K562 (cell line): ENCODE measurements around the gene CKM. TPM values are rescaled to one million over a fixed set of nuclear protein-coding genes. Genes with fewer than 3 reads are reported as not detected.
A peak's percentile ranks its signal among the peaks of the same experiment; 100 is the strongest.

Source experiments
- ATAC-seq: fragments of 200-7000 bp; cut with Tn5 transposase; 3 replicates; pipeline ENCODE4 v1.9.1; 2020; ENCODE audit warnings: moderate library complexity
- BruUV-seq: library from RNA; stranded (reverse); fragments of 400-500 nt; replicated peaks from 2 replicates; lab custom pipeline; 2021; lab: Mats Ljungman, UMichigan
- CTCF ChIA-PET: fragments of 300-600 bp; formaldehyde crosslinking; extraction: SDS; loops from one replicate; lab custom pipeline; 2021; ENCODE audit warnings: low intra/inter-chr PET ratio; lab: Yijun Ruan, JAX
- POLR2A ChIA-PET: fragments of 300-600, 350-650 bp; sonication (Branson Sonifier 250); formaldehyde crosslinking; extraction: SDS; loops from one replicate; lab custom pipeline; 2021; ENCODE audit warnings: antibody characterized with exemption, inconsistent platforms; lab: Yijun Ruan, JAX
- DNase-seq, 4 experiments: peaks; one replicate each; pipeline versions ENCODE4 v3.0.0 to v3.0.0-alpha.2; 2011 to 2018; ENCODE audit warnings: low spot score in 3 of 4, mixed read lengths in 3 of 4; ENCODE audit errors: extremely low read depth in 1 of 4
- FAIRE-seq: peaks from 2 replicates; lab custom pipeline; 2011; peaks lifted over from hg19 to GRCh38; lab: Jason Lieb, UNC
- H2AFZ ChIP-seq: 2 replicates; pipeline ENCODE4 v1.6.0; 2011; ENCODE audit warnings: low read depth, low read length, control low read depth, inconsistent platforms
- H3K27ac ChIP-seq: fragments of 200-600 bp; 3 replicates; pipeline ENCODE4 v1.8.0; 2011; ENCODE audit warnings: low read depth, mild to moderate bottlenecking, control low read depth, inconsistent platforms, low read length, moderate library complexity, mixed read lengths; ENCODE audit errors: extremely low read depth
- H3K27me3 ChIP-seq, 2 experiments: fragments of 300-600 bp in 1 of 2; 2 replicates in 1 of 2; 3 replicates in 1 of 2; pipeline versions ENCODE4 v1.6.0 to v1.8.0; 2011; ENCODE audit warnings: inconsistent platforms in 2 of 2, low read length in 2 of 2, mild to moderate bottlenecking in 1 of 2, mixed read lengths in 1 of 2, moderate library complexity in 1 of 2; ENCODE audit not compliant: control insufficient read depth in 2 of 2, insufficient read depth in 2 of 2
- H3K36me3 ChIP-seq: fragments of 300-600 bp; 3 replicates; pipeline ENCODE4 v1.8.0; 2011; ENCODE audit warnings: mild to moderate bottlenecking, low read length, inconsistent platforms; ENCODE audit not compliant: control insufficient read depth, insufficient read depth
- H3K4me1 ChIP-seq, 2 experiments: fragments of 200-600 bp in 1 of 2; replicated peaks in 1 of 2; 2 replicates in 1 of 2; 3 replicates in 1 of 2; pipeline versions ENCODE4 v1.5.1 to v1.8.0; 2011; ENCODE audit warnings: inconsistent platforms in 2 of 2, low read length in 2 of 2, mild to moderate bottlenecking in 1 of 2, mixed read lengths in 1 of 2, moderate library complexity in 1 of 2; ENCODE audit not compliant: control insufficient read depth in 2 of 2, insufficient read depth in 2 of 2
- H3K4me2 ChIP-seq: 2 replicates; pipeline ENCODE4 v1.6.1; 2011; ENCODE audit warnings: low read length, control low read depth, inconsistent platforms, mixed read lengths; ENCODE audit not compliant: insufficient read depth
- H3K4me3 ChIP-seq: fragments of 200-600 bp; sonication (generic), shearing (Covaris generic); 2 replicates; pipeline ENCODE4 v1.5.1; 2016; ENCODE audit warnings: control low read depth, inconsistent platforms
- H3K79me2 ChIP-seq: fragments of 200-600 bp; 3 replicates; pipeline ENCODE4 v1.8.0; 2011; ENCODE audit warnings: low read length, inconsistent platforms; ENCODE audit not compliant: control insufficient read depth, insufficient read depth
- H3K9ac ChIP-seq, 2 experiments: 2 replicates each; pipeline versions ENCODE4 v1.6.0 to v1.6.1; 2011; ENCODE audit warnings: low read depth in 2 of 2, low read length in 2 of 2, control low read depth in 1 of 2, inconsistent platforms in 1 of 2, mild to moderate bottlenecking in 1 of 2, mixed read lengths in 1 of 2; ENCODE audit not compliant: insufficient read depth in 1 of 2
- H3K9me1 ChIP-seq: one replicate; pipeline ENCODE4 v1.6.0; 2011; ENCODE audit warnings: inconsistent platforms, mild to moderate bottlenecking, low read length, moderate library complexity; ENCODE audit not compliant: control insufficient read depth, insufficient read depth
- H3K9me3 ChIP-seq: replicated peaks from 2 replicates; pipeline ENCODE4 v1.5.1; 2011; ENCODE audit warnings: low read depth, low read length, inconsistent platforms; ENCODE audit not compliant: control insufficient read depth, insufficient read depth
- H4K20me1 ChIP-seq: replicated peaks from 2 replicates; pipeline ENCODE4 v1.6.1; 2011; ENCODE audit warnings: low read length, inconsistent platforms, mixed read lengths; ENCODE audit not compliant: control insufficient read depth, insufficient read depth
- FOSL1 ChIP-seq: fragments of 200-800 bp; sonication (Bioruptor generic); conservative IDR thresholded peaks from 2 replicates; pipeline ENCODE4 v1.6.1; 2016; ENCODE audit warnings: missing genetic modification characterization, missing compliant biosample characterization
- HNRNPL ChIP-seq: fragments of 200-400 bp; formaldehyde crosslinking; IDR thresholded peaks from 2 replicates; pipeline ENCODE4 v1.6.1; 2017; ENCODE audit warnings: low read depth, mild to moderate bottlenecking, low read length
- MEIS2 ChIP-seq: fragments of 450-650 bp; IDR thresholded peaks from 2 replicates; pipeline ENCODE4 v1.6.1; 2014; ENCODE audit warnings: mild to moderate bottlenecking; ENCODE audit not compliant: partially characterized antibody
- NCOA2 ChIP-seq, 2 experiments: fragments of 450-650 bp; IDR thresholded peaks; 2 replicates each; pipeline ENCODE4 v1.6.1; 2018; ENCODE audit warnings: mild to moderate bottlenecking in 2 of 2, moderate library complexity in 1 of 2; ENCODE audit not compliant: partially characterized antibody in 2 of 2
- POLR2G ChIP-seq: fragments of 200-400 bp; formaldehyde crosslinking; IDR thresholded peaks from 2 replicates; pipeline ENCODE4 v1.6.1; 2017; ENCODE audit warnings: low read depth, mild to moderate bottlenecking, antibody characterized with exemption, low read length, moderate library complexity
- SMARCA4 ChIP-seq: fragments of 450-650 bp; IDR thresholded peaks from 2 replicates; pipeline ENCODE4 v1.6.1; 2016
- WGBS: fragments of 100-300 bp; shearing (Covaris generic); methylation state at CpG from one replicate; pipeline ENCODE4 v1.1.6; 2016; ENCODE audit warnings: low coverage, mixed read lengths; ENCODE audit not compliant: insufficient coverage; ENCODE audit errors: missing lambda C conversion rate; 5-methylcytosine and 5-hydroxymethylcytosine counted together
- in situ Hi-C: fragments of 300-500 bp; cut with MboI; formaldehyde crosslinking; loops from 4 replicates; pipeline ENCODE4 v1.15.0; 2018; ENCODE audit warnings: inconsistent platforms, mixed read lengths
- intact Hi-C: fragments of 100-400 bp; cut with micrococcal nuclease; formaldehyde crosslinking; loops from 2 replicates; pipeline ENCODE4 v1.14.2; 2022
- polyA plus RNA-seq, 8 experiments: library from polyadenylated mRNA; depleted of rRNA in 4 of 8; stranded (reverse) in 5 of 8; unstranded in 3 of 8; fragments of >200 nt; fragmentation: Nextera tagmentation in 2 of 8; fragmentation: Illumina TruSeq in 1 of 8; extraction: Ambion mirVana in 2 of 8; extraction: Trizol in 1 of 8; gene quantifications; 2 replicates each; pipeline versions ENCODE4 v1.2.1 to v1.2.3, GENCODE V29; 2011 to 2014; ENCODE audit warnings: inconsistent platforms in 1 of 8, missing spikeins in 1 of 8
- total RNA-seq, 7 experiments: library from RNA; depleted of rRNA in 6 of 7; stranded (reverse); fragments of >200 nt in 6 of 7; fragmentation: Illumina TruSeq in 2 of 7; extraction: Trizol in 2 of 7; gene quantifications; 2 replicates each; pipeline versions ENCODE4 v1.2.1 to v1.2.3, GENCODE V29; 2011 to 2021; ENCODE audit warnings: low replicate concordance in 1 of 7
- TF ChIP-seq, protein P1 (sequence below): fragments of 450-650 bp; IDR thresholded peaks from 2 replicates; pipeline ENCODE4 v1.6.1; 2016; ENCODE audit warnings: low read depth, mild to moderate bottlenecking, moderate library complexity

CKM gene
- total and polyA plus RNA-seq, 9 of the 15 experiments (the other 6 are each of a cell fraction or from before 2014, with no cell fraction given) = 0.06 to 0.17 (median 0.09) TPM; not detected in 4

- TF ChIP-seq NCOA2 (IDR thresholded peaks at IDR 0.05; ENCODE audit: partially characterized antibody in 2 of 2) = no peak
- TF ChIP-seq, protein P1, sequence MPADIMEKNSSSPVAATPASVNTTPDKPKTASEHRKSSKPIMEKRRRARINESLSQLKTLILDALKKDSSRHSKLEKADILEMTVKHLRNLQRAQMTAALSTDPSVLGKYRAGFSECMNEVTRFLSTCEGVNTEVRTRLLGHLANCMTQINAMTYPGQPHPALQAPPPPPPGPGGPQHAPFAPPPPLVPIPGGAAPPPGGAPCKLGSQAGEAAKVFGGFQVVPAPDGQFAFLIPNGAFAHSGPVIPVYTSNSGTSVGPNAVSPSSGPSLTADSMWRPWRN = no peak
- TF ChIP-seq, all 486 proteins: peak for 0
These were observed 29.8 kb upstream of the CKM start (continued) for GRCh38 chr19:45352471-45352870.

DNA sequence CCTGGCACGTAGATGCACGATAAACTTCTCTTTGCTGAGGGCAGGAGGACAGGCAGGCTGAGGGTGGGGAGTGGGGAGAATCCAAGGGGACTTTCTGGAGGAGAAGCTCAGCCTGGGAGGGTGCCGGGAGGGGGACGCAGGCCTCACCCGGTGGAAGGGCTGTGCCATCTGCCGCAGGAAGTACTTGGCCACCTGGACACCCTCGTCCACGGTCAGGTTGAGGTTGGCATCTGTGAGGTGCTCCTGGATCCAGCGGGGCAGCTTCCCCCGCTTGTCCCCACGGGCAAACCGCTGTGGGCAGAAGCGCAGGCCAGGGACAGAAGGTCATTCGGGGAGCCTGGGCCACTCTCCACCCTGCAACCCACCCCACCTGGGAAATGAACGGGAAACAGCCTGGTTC lies 29.4 kb upstream of the CKM start:
- POLR2A ChIA-PET = interaction anchor here (0.6 to 0.7 kb wide), 3 partner anchors 12 to 501 kb away, joined by 3 read pairs; no protein-coding TSS in a partner anchor
- H3K4me3 ChIP-seq = no peak overlapping the region
- H3K4me2 ChIP-seq = no peak overlapping the region
- H3K79me2 ChIP-seq = no peaks in the 10 kb centered on the region
- H3K27ac ChIP-seq = no peak overlapping the region
- ATAC-seq = no peak
- intact Hi-C loops (no loop called here), in situ Hi-C loops (no loop called here)
- no TSS peak for BruUV-seq
- H3K4me1 ChIP-seq = peaks cover 0 to 42% of the 10 kb centered on the region in 2 experiments; a peak in 2 of 5 replicates
- H3K9ac ChIP-seq = peak overlapping the region in 1 of 2 experiments; percentile 28; a peak in 2 of 4 replicates
- no peak for DNase-seq
- peaks cover 3% of the 10 kb centered on the region; the same call in 1 of the 2 replicates for H4K20me1 ChIP-seq
- CTCF ChIA-PET = no interaction called here
- FAIRE-seq = no peak
- TF ChIP-seq HNRNPL (no peak), SMARCA4 (no peak), MEIS2 (no peak), POLR2G (peak; percentile 23; the same call in 1 of the 2 replicates), FOSL1 (no peak)
- no peak overlapping the region for H2AFZ ChIP-seq
- H3K9me1 ChIP-seq = no peaks in the 10 kb centered on the region
- WGBS = 84% methylated on average over 9 of the region's 15 CpGs
- H3K9me3 ChIP-seq = no peaks in the 10 kb centered on the region
- H3K36me3 ChIP-seq = peaks cover 72% of the 10 kb centered on the region; the same call in 2 of the 3 replicates
- no peaks in the 10 kb centered on the region for H3K27me3 ChIP-seq
